Measurements from ENCODE around the gene ZBTB47.

ZBTB47 gene

DNA sequence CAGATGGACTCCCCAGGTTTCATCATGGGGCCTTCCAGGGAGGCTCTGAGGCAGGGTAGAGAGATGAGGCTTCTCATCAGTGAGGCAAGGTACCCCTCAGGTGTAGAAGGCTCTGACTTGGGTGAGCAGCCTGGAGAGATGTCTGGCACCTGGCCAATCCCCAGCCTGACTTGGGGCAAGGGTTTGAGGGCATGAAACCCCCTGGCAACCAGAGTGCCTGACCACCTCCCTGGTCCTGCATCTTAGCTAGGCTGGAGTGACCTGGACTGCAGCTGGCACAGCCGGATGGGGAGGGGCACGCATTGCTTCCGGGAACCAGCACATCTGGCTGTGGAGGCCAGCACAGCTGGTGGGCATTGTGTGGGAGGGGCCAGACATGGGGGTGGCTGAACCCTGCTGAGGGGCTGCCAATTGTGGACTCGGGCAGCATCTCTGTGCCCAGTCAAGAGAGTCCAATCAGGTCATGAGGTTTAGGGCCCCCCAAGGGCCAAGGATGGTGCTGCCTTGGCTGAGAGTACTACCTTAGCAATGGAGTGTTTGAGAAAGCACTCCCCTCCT lies 1.9 kb downstream of the ZBTB47 start:
- H3K4me2 ChIP-seq (ENCODE audit: low read depth, low read length, poor library complexity, severe bottlenecking): peak overlapping the region; percentile 73
- no peaks in the 10 kb centered on the region for H3K9me3 ChIP-seq (ENCODE audit: insufficient read depth, low read depth, low read length)
- no peak overlapping the region for H3K4me3 ChIP-seq (ENCODE audit: low read length, poor library complexity, severe bottlenecking)
- peaks cover 20% of the 10 kb centered on the region for H3K4me1 ChIP-seq (ENCODE audit: insufficient read depth, low read length, poor library complexity, severe bottlenecking)
- H2AFZ ChIP-seq (ENCODE audit: low read length): no peak overlapping the region
- no peaks in the 10 kb centered on the region for H3F3A ChIP-seq (ENCODE audit: low read depth)
- H4K20me1 ChIP-seq (ENCODE audit: insufficient read depth, low read length, poor library complexity, severe bottlenecking): no peaks in the 10 kb centered on the region
- H3K27me3 ChIP-seq (ENCODE audit: insufficient read depth, low read length, poor library complexity, severe bottlenecking): no peaks in the 10 kb centered on the region
- H3K9me2 ChIP-seq (replicated peaks; ENCODE audit: low read depth, low read length): no peaks in the 10 kb centered on the region
- no peaks in the 10 kb centered on the region for H3K36me3 ChIP-seq (ENCODE audit: insufficient read depth, low read length)
- H3K79me2 ChIP-seq (ENCODE audit: insufficient read depth, low read length): no peaks in the 10 kb centered on the region
- TF ChIP-seq, protein P1, sequence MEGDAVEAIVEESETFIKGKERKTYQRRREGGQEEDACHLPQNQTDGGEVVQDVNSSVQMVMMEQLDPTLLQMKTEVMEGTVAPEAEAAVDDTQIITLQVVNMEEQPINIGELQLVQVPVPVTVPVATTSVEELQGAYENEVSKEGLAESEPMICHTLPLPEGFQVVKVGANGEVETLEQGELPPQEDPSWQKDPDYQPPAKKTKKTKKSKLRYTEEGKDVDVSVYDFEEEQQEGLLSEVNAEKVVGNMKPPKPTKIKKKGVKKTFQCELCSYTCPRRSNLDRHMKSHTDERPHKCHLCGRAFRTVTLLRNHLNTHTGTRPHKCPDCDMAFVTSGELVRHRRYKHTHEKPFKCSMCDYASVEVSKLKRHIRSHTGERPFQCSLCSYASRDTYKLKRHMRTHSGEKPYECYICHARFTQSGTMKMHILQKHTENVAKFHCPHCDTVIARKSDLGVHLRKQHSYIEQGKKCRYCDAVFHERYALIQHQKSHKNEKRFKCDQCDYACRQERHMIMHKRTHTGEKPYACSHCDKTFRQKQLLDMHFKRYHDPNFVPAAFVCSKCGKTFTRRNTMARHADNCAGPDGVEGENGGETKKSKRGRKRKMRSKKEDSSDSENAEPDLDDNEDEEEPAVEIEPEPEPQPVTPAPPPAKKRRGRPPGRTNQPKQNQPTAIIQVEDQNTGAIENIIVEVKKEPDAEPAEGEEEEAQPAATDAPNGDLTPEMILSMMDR (conservative IDR thresholded peaks at IDR 0.05; ENCODE audit: low read length): no peak
- no peak for TF ChIP-seq EZH2phosphoT487 (IDR thresholded peaks at IDR 0.05; ENCODE audit: borderline replicate concordance)
- no peak overlapping the region for H3K9ac ChIP-seq (ENCODE audit: low read depth, low read length, poor library complexity, severe bottlenecking)

DNA sequence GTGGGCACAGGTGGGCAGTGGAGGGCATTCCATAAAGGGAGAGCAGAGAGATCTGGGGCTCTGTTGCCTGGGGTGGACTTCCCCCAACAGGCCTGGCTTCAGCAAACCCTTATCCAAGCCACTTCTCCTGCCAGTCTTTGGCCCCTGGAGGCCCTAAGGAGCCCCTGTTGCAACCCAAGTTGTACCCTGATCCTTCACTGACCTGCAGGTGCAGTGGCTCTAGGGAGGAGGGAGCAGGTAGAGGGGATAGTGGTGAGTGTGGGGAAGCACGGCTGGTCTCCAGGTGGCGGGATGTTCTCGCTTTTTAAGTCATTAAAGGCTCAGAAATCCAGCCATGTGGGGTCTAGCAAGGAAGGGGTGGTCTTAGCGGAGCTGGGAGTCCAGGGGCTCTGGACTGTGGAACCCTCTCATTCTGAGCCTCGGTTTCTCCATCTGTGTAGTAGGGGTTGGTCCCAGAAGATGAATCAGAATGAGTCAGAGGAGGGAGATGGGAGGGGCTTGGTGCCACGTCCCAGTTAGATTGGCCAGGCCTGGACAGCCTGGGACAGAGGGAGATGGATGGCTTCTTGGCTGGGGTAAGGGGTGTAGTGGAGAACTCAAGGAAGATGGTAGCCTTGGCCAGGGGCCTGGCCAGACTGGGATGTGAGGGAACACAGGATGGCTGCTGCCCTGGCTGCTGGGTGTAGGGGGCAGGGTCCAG lies 2.6 kb downstream of the ZBTB47 start:
- Histone ChIP-seq H3F3A (ENCODE audit: low read depth) (no peaks in the 10 kb centered on the region), H4K20me1 (ENCODE audit: insufficient read depth, low read length, poor library complexity, severe bottlenecking) (no peaks in the 10 kb centered on the region), H3K9ac (ENCODE audit: low read depth, low read length, poor library complexity, severe bottlenecking) (no peak overlapping the region), H3K9me2 (replicated peaks; ENCODE audit: low read depth, low read length) (no peaks in the 10 kb centered on the region), H3K36me3 (ENCODE audit: insufficient read depth, low read length) (no peaks in the 10 kb centered on the region), H3K27me3 (ENCODE audit: insufficient read depth, low read length, poor library complexity, severe bottlenecking) (no peaks in the 10 kb centered on the region), H3K4me3 (ENCODE audit: low read length, poor library complexity, severe bottlenecking) (no peak overlapping the region), H3K79me2 (ENCODE audit: insufficient read depth, low read length) (no peaks in the 10 kb centered on the region), H3K9me3 (ENCODE audit: insufficient read depth, low read depth, low read length) (no peaks in the 10 kb centered on the region), H2AFZ (ENCODE audit: low read length) (no peak overlapping the region), H3K4me2 (ENCODE audit: low read depth, low read length, poor library complexity, severe bottlenecking) (no peak overlapping the region), H3K4me1 (ENCODE audit: insufficient read depth, low read length, poor library complexity, severe bottlenecking) (peaks cover 20% of the 10 kb centered on the region)
- no peak for TF ChIP-seq EZH2phosphoT487 (IDR thresholded peaks at IDR 0.05; ENCODE audit: borderline replicate concordance)
- TF ChIP-seq, protein P1 (conservative IDR thresholded peaks at IDR 0.05; ENCODE audit: low read length): no peak

DNA sequence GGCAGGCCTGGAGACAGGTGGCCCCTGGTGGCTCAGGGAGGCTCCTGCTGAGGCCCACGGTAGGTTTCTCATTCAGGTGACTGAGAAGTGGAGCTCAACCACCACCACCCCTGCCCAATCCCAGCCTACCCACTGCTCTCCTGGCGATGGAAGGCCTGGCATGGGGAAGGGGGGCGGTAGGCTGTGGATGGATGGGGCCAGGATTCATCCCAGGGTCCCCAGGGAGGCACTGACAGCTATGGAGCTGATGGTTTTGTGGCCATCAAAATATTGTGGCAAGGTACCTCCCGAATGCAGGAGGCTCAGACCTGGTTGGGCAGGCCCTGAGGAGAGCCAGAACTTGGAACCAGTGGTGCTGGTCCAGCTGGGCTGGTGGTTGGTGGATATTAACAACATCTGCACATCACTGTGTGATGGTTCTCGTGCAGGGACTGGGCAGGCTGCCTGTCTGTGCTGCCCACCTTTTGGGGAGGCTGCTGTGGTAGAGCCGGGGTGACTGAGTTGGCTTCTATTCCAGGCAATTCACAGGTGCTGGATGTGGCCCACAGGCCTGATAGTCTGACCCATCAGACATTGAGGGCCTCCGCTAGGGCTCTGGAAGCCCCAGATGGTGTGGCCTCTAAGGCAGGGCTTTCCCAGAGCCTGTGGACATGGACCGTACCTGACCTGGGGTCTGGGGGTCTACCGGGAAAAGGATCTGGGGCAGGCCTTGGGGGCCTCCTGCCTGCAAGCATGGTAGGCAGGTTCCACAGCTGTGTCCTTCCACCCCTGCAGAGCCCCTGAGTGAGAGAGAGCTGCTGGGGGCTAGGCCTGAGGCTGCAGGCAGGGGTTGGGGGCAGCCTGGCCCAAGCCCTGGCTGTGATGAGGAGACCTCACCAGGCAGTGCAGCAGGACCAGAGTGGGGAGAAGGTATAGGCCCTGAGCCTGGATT lies 3.4 kb downstream of the ZBTB47 start:
- Histone ChIP-seq H3K4me2 (ENCODE audit: low read depth, low read length, poor library complexity, severe bottlenecking) (no peak overlapping the region), H3F3A (ENCODE audit: low read depth) (no peaks in the 10 kb centered on the region), H3K9ac (ENCODE audit: low read depth, low read length, poor library complexity, severe bottlenecking) (no peak overlapping the region)

More for the DNA sequence above, 3.4 kb downstream of the ZBTB47 start:
- Histone ChIP-seq H3K4me1 (ENCODE audit: insufficient read depth, low read length, poor library complexity, severe bottlenecking) (peaks cover 20% of the 10 kb centered on the region), H3K79me2 (ENCODE audit: insufficient read depth, low read length) (no peaks in the 10 kb centered on the region), H3K36me3 (ENCODE audit: insufficient read depth, low read length) (no peaks in the 10 kb centered on the region), H3K9me2 (replicated peaks; ENCODE audit: low read depth, low read length) (no peaks in the 10 kb centered on the region), H3K27me3 (ENCODE audit: insufficient read depth, low read length, poor library complexity, severe bottlenecking) (no peaks in the 10 kb centered on the region), H2AFZ (ENCODE audit: low read length) (no peak overlapping the region), H3K4me3 (ENCODE audit: low read length, poor library complexity, severe bottlenecking) (no peak overlapping the region), H3K9me3 (ENCODE audit: insufficient read depth, low read depth, low read length) (no peaks in the 10 kb centered on the region), H4K20me1 (ENCODE audit: insufficient read depth, low read length, poor library complexity, severe bottlenecking) (no peaks in the 10 kb centered on the region)
- TF ChIP-seq, protein P1 (conservative IDR thresholded peaks at IDR 0.05; ENCODE audit: low read length): no peak
- no peak for TF ChIP-seq EZH2phosphoT487 (IDR thresholded peaks at IDR 0.05; ENCODE audit: borderline replicate concordance)

Data from Loucy (cell line).